Neural progenitor cell (in vitro differentiated cells): ENCODE data around the gene USP36. TPM values are rescaled to one million over a fixed set of nuclear protein-coding genes. Genes with fewer than 3 reads are reported as not detected.

ENCODE experiments used
- DNase-seq: peaks from one replicate; pipeline ENCODE4 v3.0.0-alpha.2; 2016; ENCODE audit warnings: low spot score
- H2AFZ ChIP-seq: fragments of 200-600 bp; sonication (generic); replicated peaks from 2 replicates; pipeline ENCODE4 v1.6.1; 2016; ENCODE audit warnings: antibody characterized with exemption
- H3F3A ChIP-seq: fragments of 200-600 bp; sonication (generic); 2 replicates; pipeline ENCODE4 v1.6.1; 2016; ENCODE audit warnings: antibody characterized with exemption, low read depth
- H3K27ac ChIP-seq: fragments of 200-600 bp; sonication (generic); 2 replicates; pipeline ENCODE4 v1.5.1; 2016; ENCODE audit warnings: mild to moderate bottlenecking
- H3K27me3 ChIP-seq: fragments of 200-600 bp; sonication (generic); 2 replicates; pipeline ENCODE4 v1.6.1; 2016; ENCODE audit warnings: mild to moderate bottlenecking, moderate library complexity
- H3K36me3 ChIP-seq: fragments of 200-600 bp; sonication (generic); 2 replicates; pipeline ENCODE4 v1.5.1; 2016
- H3K4me1 ChIP-seq: fragments of 200-600 bp; sonication (generic); 2 replicates; pipeline ENCODE4 v1.6.1; 2016; ENCODE audit warnings: mixed run types
- H3K4me2 ChIP-seq: fragments of 200-600 bp; sonication (generic); 2 replicates; pipeline ENCODE4 v1.6.1; 2016
- H3K4me3 ChIP-seq: fragments of 200-600 bp; sonication (generic); 2 replicates; pipeline ENCODE4 v1.5.1; 2016
- H3K79me2 ChIP-seq: fragments of 200-600 bp; sonication (generic); 2 replicates; pipeline ENCODE4 v1.6.1; 2016; ENCODE audit warnings: low read depth
- H3K9ac ChIP-seq: fragments of 200-600 bp; sonication (generic); 2 replicates; pipeline ENCODE4 v1.6.1; 2016
- H3K9me3 ChIP-seq: fragments of 200-600 bp; sonication (generic); 2 replicates; pipeline ENCODE4 v1.5.1; 2016; ENCODE audit warnings: low read depth
- H4K20me1 ChIP-seq: fragments of 200-600 bp; sonication (generic); 2 replicates; pipeline ENCODE4 v1.6.1; 2016; ENCODE audit warnings: low read depth
- H3K27ac Mint-ChIP-seq: 3 replicates; pipeline ENCODE4 v1.8.0; 2021; ENCODE audit warnings: mixed read lengths
- H3K27me3 Mint-ChIP-seq: 2 replicates; pipeline ENCODE4 v1.8.0; 2022; ENCODE audit warnings: low read depth, mild to moderate bottlenecking, inconsistent platforms, moderate library complexity, mixed read lengths; ENCODE audit not compliant: insufficient read depth
- H3K36me3 Mint-ChIP-seq: 3 replicates; pipeline ENCODE4 v1.8.0; 2021; ENCODE audit warnings: mixed read lengths
- H3K4me1 Mint-ChIP-seq: 3 replicates; pipeline ENCODE4 v1.8.0; 2021; ENCODE audit warnings: mixed read lengths
- H3K4me3 Mint-ChIP-seq: 3 replicates; pipeline ENCODE4 v1.8.0; 2021; ENCODE audit warnings: mild to moderate bottlenecking, moderate library complexity, mixed read lengths
- H3K9me3 Mint-ChIP-seq: 3 replicates; pipeline ENCODE4 v1.8.0; 2020; ENCODE audit warnings: mixed read lengths
- EZH2 ChIP-seq: fragments of 200-600 bp; sonication (generic); IDR thresholded peaks from 2 replicates; pipeline ENCODE4 v1.6.1; 2017; ENCODE audit warnings: antibody characterized with exemption, mild to moderate bottlenecking, moderate library complexity
- EZH2phosphoT487 ChIP-seq: fragments of 200-600 bp; sonication (generic); IDR thresholded peaks from 2 replicates; pipeline ENCODE4 v1.6.1; 2017; ENCODE audit warnings: antibody characterized with exemption
- total RNA-seq: library from RNA; depleted of rRNA; stranded (reverse); fragments of >200 nt; gene quantifications from 2 replicates; pipeline ENCODE4 v1.2.3, GENCODE V29; 2015; ENCODE audit warnings: low replicate concordance
- TF ChIP-seq, protein P1 (sequence below): fragments of 200-600 bp; sonication (generic); IDR thresholded peaks from 2 replicates; pipeline ENCODE4 v1.5.1; 2017; ENCODE audit warnings: antibody characterized with exemption, mild to moderate bottlenecking

USP36 gene
- total RNA-seq, 1 donor from 2014 or later: 16.6 TPM

DNA sequence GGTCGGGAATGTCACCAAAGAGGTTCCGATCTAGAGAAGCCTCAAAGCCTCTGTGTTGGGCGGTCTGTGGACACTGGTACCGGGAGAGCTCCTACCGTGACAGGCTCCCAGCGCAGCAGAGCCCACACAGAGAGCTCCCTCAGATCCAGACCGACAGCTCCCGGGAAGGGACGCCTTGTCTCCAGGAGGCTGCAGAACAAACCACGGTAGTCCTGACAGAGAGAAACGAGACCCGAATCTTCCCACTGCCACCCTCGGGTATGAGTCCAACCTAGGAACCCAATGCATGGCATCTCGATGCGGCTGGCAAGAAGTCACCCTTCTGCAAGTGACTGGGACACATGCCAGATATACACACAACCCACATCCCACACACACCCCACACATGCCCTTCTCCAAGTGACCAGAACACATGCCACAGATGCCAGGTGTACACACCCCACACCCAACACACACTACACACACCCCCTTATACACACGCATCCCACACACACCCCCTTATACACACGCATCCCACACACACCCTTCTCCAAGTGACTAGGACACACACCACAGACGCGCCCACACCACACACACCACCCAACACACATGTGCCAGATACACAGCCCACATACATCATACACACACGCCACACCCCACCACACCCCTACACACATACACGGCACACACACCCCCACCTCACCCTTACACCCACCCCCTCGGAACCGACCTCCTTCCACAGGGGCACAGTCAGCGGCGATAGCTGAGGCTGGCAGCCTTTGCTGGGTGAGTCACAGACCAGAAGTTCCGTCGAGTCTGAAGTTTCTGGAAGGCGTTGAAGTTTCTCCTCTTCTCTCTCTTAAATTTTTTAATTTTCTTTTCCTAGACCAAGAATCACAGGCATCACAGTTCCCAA is 42.7 kb downstream of the USP36 start:
- no peaks in the 10 kb centered on the region for H3K36me3 ChIP-seq
- H3K27ac ChIP-seq: no peak overlapping the region
- Mint-ChIP-seq H3K27ac (no peak overlapping the region), H3K27me3 (peaks cover 10% of the 10 kb centered on the region), H3K36me3 (peaks cover 27% of the 10 kb centered on the region), H3K4me1 (no peaks in the 10 kb centered on the region), H3K9me3 (no peaks in the 10 kb centered on the region), H3K4me3 (peak overlapping the region; percentile 22)
- H4K20me1 ChIP-seq: no peaks in the 10 kb centered on the region
- H2AFZ ChIP-seq: no peak overlapping the region
- H3K4me1 ChIP-seq: no peaks in the 10 kb centered on the region
- no peak overlapping the region for H3K9ac ChIP-seq
- DNase-seq: no peak
- H3K9me3 ChIP-seq: no peaks in the 10 kb centered on the region
- H3K27me3 ChIP-seq: no peaks in the 10 kb centered on the region
- H3K79me2 ChIP-seq: no peaks in the 10 kb centered on the region
- H3F3A ChIP-seq: no peaks in the 10 kb centered on the region
- H3K4me3 ChIP-seq: no peak overlapping the region
- TF ChIP-seq EZH2: no peak
- H3K4me2 ChIP-seq: no peak overlapping the region

DNA sequence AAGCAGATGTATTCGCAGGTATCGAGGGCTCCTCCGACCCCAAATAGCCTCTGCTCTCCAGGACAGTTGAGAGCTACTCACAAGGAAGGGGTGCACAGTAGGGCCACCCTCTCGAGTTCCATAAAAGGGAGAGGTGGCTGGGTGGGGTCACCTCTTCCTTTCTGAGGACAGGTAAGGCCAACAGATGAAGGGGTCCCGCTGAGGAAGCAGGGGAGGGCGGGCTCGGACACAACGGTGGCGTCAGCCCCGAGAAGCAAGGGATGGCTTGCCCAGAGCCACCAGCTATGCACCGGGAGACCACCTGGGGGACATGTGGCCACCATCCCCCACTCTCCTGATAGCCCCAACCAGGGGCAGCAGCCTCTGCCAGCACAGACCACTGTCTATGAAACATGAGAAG is 43.4 kb downstream of the USP36 start:
- Histone ChIP-seq H3K4me1 (no peaks in the 10 kb centered on the region), H3K27ac (no peak overlapping the region), H3F3A (no peaks in the 10 kb centered on the region), H3K4me3 (no peak overlapping the region), H2AFZ (no peak overlapping the region), H3K4me2 (no peak overlapping the region), H3K27me3 (no peaks in the 10 kb centered on the region), H4K20me1 (no peaks in the 10 kb centered on the region), H3K79me2 (no peaks in the 10 kb centered on the region), H3K36me3 (no peaks in the 10 kb centered on the region), H3K9ac (no peak overlapping the region), H3K9me3 (no peaks in the 10 kb centered on the region)
- peaks cover 23% of the 10 kb centered on the region for H3K36me3 Mint-ChIP-seq
- H3K27me3 Mint-ChIP-seq: peaks cover 10% of the 10 kb centered on the region
- H3K9me3 Mint-ChIP-seq: no peaks in the 10 kb centered on the region
- H3K4me1 Mint-ChIP-seq: no peaks in the 10 kb centered on the region
- H3K4me3 Mint-ChIP-seq: no peak overlapping the region
- TF ChIP-seq EZH2phosphoT487: no peak
- TF ChIP-seq EZH2: no peak
- TF ChIP-seq, protein P1, sequence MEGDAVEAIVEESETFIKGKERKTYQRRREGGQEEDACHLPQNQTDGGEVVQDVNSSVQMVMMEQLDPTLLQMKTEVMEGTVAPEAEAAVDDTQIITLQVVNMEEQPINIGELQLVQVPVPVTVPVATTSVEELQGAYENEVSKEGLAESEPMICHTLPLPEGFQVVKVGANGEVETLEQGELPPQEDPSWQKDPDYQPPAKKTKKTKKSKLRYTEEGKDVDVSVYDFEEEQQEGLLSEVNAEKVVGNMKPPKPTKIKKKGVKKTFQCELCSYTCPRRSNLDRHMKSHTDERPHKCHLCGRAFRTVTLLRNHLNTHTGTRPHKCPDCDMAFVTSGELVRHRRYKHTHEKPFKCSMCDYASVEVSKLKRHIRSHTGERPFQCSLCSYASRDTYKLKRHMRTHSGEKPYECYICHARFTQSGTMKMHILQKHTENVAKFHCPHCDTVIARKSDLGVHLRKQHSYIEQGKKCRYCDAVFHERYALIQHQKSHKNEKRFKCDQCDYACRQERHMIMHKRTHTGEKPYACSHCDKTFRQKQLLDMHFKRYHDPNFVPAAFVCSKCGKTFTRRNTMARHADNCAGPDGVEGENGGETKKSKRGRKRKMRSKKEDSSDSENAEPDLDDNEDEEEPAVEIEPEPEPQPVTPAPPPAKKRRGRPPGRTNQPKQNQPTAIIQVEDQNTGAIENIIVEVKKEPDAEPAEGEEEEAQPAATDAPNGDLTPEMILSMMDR: no peak
- DNase-seq: no peak
- no peak overlapping the region for H3K27ac Mint-ChIP-seq

DNA sequence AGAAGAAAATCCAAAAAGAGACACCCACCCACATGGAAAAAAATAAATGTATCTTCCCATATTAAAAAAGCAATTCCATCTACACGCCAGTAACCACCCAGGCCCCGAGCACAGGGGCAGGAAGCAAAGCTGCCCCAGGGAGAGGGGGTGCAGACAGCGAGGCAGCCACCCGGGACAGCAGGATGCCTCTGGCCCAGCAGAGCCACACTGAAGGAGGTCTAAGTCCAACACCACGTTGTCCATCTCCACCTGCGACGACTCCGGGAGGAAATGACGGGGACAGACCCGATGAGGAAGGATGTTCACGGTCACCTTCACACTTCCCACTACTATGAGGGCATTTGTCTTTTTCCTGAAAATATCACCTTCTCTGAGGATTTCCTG is 44.1 kb downstream of the USP36 start:
- H3K36me3 Mint-ChIP-seq: peaks cover 25% of the 10 kb centered on the region
- H3K4me1 Mint-ChIP-seq: peaks cover 6% of the 10 kb centered on the region

More for the DNA sequence above, 44.1 kb downstream of the USP36 start:
- H3K9me3 Mint-ChIP-seq: no peaks in the 10 kb centered on the region
- TF ChIP-seq, protein P1: no peak
- TF ChIP-seq EZH2phosphoT487: no peak
- TF ChIP-seq EZH2: no peak
- H3K27me3 Mint-ChIP-seq: peaks cover 10% of the 10 kb centered on the region
- Histone ChIP-seq H3F3A (no peaks in the 10 kb centered on the region), H3K4me2 (no peak overlapping the region), H3K27me3 (no peaks in the 10 kb centered on the region), H4K20me1 (no peaks in the 10 kb centered on the region), H3K79me2 (no peaks in the 10 kb centered on the region), H2AFZ (no peak overlapping the region), H3K4me1 (no peaks in the 10 kb centered on the region), H3K9me3 (no peaks in the 10 kb centered on the region), H3K36me3 (no peaks in the 10 kb centered on the region), H3K27ac (no peak overlapping the region), H3K4me3 (no peak overlapping the region), H3K9ac (no peak overlapping the region)
- H3K4me3 Mint-ChIP-seq: no peak overlapping the region
- DNase-seq: no peak
- no peak overlapping the region for H3K27ac Mint-ChIP-seq
